HG03135 (cell line): Measurements from ENCODE around the gene SPDYE3.
"Not testable (repeated sequence)": the region's sequence is repeated elsewhere in the genome, so short reads cannot be mapped to it uniquely, and the experiment has no call there.

ENCODE experiments used
- ATAC-seq: cut with Tn5 transposase; IDR thresholded peaks from one replicate; pipeline ENCODE4 v1.9.1; 2021; ENCODE audit warnings: mild to moderate bottlenecking, moderate library complexity; ENCODE audit not compliant: unreplicated experiment

SPDYE3 gene

DNA sequence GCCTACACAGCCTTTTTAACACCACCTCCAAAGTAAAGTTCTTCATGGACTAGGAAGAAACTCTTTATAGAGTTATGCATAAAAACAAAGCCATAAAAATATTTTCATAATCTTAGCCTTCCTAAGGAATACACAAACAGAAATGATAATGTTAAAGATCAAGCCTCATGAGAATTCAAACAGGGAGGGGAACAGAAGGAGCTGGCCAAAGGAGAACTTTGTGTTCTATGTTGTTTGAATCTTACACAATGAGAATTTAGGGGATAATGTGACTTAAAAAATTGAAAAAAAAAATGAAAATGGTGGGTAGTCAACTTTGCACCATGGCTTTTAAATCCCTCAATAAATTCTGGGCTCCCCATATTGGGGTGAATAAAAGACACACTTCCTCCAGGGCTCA is 41.3 kb downstream of the SPDYE3 start:
- ATAC-seq: no peak

DNA sequence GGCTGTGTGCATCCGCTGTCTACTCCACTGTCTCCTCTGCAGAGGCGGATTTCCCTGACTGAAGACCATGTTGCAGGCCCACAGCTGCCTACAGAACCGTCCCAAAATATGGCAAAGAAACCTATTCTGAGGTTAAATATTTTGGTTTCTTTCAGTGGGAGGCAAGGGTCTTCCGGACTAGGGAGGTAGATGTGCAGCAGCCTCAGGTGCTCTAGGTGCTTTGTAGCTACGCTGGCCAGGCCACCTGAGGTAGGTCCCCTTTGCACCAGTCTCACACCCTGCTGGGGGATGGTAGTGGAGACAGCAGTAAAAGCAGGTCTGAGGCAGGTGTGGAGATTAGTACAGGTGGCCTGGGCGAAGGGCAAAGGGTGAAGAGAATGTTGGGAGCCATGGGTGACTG is 42.3 kb downstream of the SPDYE3 start:
- no peak for ATAC-seq

DNA sequence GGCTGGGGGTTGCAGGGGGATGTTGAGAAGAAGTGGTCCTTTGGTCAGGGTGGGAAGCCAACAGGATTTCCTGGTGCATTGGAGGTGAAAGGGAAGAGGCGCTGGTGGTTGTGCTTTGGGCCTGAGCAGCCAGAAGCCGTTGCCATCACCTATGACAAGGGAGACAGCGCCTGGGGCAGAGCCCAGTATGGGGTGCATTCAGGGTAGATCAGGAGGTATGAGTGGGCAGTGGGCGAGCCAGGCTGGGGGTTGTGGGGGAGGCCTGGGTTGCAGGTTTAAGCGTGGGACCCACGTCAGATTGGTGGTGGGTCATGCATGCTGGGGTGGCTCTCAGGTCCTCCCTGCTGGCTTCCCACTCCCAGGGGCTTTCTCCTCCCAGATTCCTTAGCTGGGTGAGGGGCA is 44.2 kb downstream of the SPDYE3 start:
- ATAC-seq: no peak

- ATAC-seq: not testable (repeated sequence)
Observed at GRCh38 chr7:100352230-100352781, 44.8 kb downstream of the SPDYE3 start.

- ATAC-seq: no peak
Observed at GRCh38 chr7:100352984-100353684, 45.6 kb downstream of the SPDYE3 start.

GRCh38 chr7:100353685-100354330 is 46.3 kb downstream of the SPDYE3 start:
- ATAC-seq: no peak

GRCh38 chr7:100356416-100357068 is 49.0 kb downstream of the SPDYE3 start:
- ATAC-seq: no peak

GRCh38 chr7:100357131-100357561 is 49.6 kb downstream of the SPDYE3 start:
- no peak for ATAC-seq

DNA sequence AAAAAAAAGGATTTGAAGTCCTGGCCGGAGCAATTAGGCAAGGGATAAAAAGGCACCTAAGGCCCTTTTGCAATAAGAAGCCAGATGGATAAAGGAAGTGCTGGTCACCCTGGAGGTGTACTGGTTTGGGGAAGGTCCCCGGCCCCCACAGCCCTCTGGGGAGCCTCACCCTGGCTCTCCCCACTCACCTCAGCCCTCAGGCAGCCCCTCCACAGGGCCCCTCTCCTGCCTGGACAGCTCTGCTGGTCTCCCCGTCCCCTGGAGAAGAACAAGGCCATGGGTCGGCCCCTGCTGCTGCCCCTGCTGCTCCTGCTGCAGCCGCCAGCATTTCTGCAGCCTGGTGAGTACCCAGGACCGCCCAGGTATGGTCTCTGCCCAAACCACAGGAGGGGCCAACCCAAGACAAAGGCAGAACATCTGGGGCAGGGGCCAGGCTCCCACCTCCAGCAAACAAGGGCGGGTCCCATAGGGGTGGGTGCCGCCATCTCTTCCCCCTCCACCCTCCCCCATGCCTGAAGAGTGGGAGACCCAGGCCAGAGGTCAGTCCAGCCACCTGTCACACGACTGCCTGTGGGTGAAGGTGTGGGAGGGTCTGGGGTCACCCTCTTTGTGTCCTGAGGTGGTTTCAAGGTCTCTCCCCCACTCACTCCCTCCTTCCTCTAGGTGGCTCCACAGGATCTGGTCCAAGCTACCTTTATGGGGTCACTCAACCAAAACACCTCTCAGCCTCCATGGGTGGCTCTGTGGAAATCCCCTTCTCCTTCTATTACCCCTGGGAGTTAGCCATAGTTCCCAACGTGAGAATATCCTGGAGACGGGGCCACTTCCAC is 50.7 kb downstream of the SPDYE3 start, which contains the start of gene PILRB:
Gene PILRB, plus strand, starts transcription at position 91 of the 830 bp plus-strand sequence. Its CDS starts 186 bp downstream, at position 277.
- ATAC-seq: no peak

DNA sequence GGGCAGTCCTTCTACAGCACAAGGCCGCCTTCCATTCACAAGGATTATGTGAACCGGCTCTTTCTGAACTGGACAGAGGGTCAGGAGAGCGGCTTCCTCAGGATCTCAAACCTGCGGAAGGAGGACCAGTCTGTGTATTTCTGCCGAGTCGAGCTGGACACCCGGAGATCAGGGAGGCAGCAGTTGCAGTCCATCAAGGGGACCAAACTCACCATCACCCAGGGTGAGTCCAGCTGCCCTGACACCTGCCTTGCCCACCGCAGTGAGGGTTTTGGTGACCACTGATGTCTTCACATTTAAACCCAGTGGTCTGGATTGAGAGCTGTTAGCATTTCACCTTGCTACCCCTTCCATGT is 51.3 kb downstream of the SPDYE3 start:
- no peak for ATAC-seq

DNA sequence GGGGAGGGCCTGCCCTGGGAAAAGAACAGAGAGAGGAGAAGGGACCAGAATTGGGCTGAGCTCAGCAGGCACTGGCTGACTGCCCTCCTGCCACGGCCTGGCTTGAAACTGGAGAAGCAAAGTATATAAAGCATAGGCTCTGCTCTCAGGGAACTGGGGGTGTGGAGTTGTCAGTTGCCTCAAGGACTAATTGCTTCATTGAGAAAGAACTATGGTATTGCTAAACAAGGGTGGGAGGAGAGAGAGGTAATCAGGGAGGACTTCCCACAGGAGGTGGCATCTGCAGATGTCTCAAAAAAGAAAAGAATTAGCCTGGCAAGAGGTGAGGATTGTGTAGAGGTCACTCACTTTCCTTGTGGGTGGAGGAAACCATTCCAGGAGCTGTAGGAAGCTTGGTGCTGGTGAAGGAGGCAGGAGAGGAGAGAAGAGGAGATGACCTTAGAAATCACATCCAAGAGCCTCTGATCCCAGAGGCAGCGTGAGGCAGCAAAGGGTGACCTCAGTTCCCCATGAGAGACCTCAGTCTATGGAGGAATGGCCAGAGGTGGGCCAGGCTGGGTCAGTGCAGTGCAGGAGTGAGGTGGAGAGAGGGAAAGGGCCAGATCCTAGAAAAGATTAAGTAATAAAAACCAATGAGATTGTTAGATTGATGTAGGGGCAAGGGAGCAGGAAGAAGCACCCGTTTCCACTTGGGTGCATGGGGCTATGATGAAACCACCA is 52.8 kb downstream of the SPDYE3 start:
- ATAC-seq: no peak

- no peak for ATAC-seq
Observed at GRCh38 chr7:100363098-100363497, 55.6 kb downstream of the SPDYE3 start.

DNA sequence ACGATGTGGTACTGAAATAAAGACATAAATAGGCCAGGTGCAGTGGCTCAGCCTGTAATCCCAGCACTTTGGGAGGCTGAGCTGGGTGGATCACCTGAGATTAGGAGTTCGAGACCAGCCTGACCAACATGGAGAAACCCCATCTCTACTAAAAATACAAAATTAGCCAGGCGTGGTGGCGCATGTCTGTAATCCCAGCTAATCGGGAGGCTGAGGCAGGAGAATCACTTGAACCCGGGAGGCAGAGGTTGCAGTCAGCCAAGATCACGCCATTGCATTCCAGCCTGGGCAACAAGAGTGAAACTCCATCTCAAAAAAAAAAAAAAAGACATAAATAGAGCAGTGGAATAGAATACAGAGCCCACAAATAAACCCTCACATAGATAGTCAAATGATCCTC is 56.3 kb downstream of the SPDYE3 start:
- not testable (repeated sequence) for ATAC-seq

DNA sequence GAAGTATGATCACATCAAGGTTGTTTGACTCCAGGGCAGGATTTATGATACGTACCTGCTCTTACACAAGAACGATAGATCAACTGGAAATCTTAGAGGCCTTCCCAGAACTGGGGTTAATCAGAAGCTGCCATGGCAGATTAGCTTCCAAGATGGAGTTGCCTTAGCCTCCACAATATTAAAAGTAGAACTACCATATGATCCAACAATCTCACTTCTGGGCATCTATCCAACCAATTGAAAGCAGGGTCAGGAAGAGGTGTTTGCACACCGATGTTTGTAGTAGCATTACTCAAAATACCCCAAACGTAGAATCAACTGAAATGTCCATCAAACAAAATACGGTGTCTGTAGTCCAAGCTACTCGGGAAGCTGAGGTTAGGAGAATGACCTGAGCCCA is 57.0 kb downstream of the SPDYE3 start:
- ATAC-seq: no peak

DNA sequence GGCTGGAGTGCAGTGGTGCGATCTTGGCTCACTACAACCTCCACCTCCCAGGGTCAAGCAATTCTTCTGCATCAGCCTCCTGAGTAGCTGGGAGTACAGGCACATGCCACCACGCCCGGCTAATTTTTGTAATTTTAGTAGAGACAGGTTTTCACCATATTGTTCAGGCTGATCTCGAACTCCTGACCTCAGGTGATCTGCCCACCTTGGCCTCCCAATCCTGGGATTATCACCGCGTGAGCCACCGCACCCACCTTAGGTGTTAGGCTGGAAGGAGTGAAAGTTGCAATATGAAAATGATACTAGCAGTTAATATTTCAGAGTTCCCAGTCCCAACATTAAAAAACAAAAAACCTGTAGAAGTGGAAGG is 58.5 kb downstream of the SPDYE3 start:
- ATAC-seq: not testable (repeated sequence)

GRCh38 chr7:100366411-100367250 is 59.1 kb downstream of the SPDYE3 start:
- ATAC-seq: no peak

DNA sequence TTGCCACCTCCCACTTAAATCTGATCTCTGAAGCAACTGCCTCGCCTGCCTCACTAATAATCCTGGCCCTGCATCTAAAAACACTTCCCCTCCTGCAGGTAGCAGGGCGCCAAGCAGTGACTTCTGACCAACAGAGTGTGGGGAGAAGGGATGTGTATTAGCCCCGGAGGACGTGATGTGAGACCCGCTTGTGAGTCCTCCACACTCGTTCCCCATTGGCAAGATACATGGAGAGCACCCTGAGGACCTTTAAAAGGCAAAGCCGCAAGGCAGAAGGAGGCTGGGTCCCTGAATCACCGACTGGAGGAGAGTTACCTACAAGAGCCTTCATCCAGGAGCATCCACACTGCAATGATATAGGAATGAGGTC is 59.7 kb downstream of the SPDYE3 start:
- no peak for ATAC-seq

- no peak for ATAC-seq
Observed at GRCh38 chr7:100367676-100368613, 60.4 kb downstream of the SPDYE3 start.
